ENCODE measurements around the gene SH3PXD2B. TPM values are rescaled to one million over a fixed set of nuclear protein-coding genes. Genes with fewer than 3 reads are reported as not detected.

SH3PXD2B gene
- total RNA-seq, 1 donor from 2014 or later: 12.0 TPM

DNA sequence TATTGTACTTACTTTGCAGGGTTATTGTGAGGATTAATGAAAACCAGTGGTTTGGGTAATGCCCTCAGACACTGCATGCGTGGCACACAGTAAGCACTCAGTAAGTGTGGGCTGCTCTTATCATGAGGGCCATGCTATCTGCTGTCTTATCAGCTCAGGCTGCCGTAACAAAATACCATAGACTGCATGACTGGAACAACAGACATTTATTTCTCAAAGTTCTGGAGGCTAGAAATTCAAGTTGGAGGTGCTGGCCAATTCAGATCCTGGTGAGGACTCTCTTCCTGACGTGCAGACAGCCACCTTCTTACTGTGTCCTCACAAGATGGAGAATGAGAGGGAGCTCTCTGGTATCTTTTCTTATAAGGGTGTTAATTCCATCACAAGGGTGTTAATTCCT lies 23.9 kb upstream of the SH3PXD2B start:
- no peak overlapping the region for H3K27ac ChIP-seq (ENCODE audit: low read depth, low read length)
- no peaks in the 10 kb centered on the region for H3K27me3 ChIP-seq (ENCODE audit: control insufficient read depth in 3 of 3, insufficient read depth in 3 of 3, low read length in 3 of 3)
- H3K36me3 ChIP-seq (ENCODE audit: control insufficient read depth in 3 of 3, insufficient read depth in 3 of 3, low read length in 3 of 3): no peaks in the 10 kb centered on the region
- peaks cover 2 to 7% (median 7%) of the 10 kb centered on the region in 3 donors for H3K4me1 ChIP-seq (ENCODE audit: control insufficient read depth in 3 of 3, insufficient read depth in 3 of 3, low read length in 3 of 3)
- no peaks in the 10 kb centered on the region for H3K9me3 ChIP-seq (ENCODE audit: control insufficient read depth in 3 of 3, low read length in 3 of 3)
- H3K9ac ChIP-seq (ENCODE audit: low read depth in 1 of 3, low read length in 3 of 3): no peak overlapping the region
- no peak overlapping the region for H3K4me3 ChIP-seq (ENCODE audit: low read length in 3 of 3)

DNA sequence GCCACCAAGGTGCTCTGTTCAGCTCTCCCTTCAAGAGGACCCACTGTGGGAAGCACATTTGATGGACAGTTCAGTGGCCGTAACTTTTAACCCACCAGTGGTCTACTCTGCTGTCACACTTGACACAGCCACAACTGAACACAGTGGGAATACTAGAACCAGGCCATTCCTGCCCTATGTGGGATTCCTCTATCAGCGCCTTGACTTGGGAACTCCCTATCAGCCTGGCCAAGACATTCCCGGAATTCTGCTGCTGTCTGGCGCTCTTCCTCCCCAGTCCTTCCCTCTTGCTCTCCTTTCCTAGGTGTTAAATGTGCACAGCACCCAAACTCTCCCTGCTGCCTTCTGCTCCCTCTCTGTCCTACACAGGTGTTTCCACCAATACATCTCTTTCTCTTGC lies 23.1 kb upstream of the SH3PXD2B start:
- Histone ChIP-seq H3K4me1 (ENCODE audit: control insufficient read depth in 3 of 3, insufficient read depth in 3 of 3, low read length in 3 of 3) (peaks cover 2 to 7% (median 7%) of the 10 kb centered on the region in 3 donors), H3K9me3 (ENCODE audit: control insufficient read depth in 3 of 3, low read length in 3 of 3) (no peaks in the 10 kb centered on the region), H3K9ac (ENCODE audit: low read depth in 1 of 3, low read length in 3 of 3) (no peak overlapping the region), H3K27ac (ENCODE audit: low read depth, low read length) (no peak overlapping the region), H3K36me3 (ENCODE audit: control insufficient read depth in 3 of 3, insufficient read depth in 3 of 3, low read length in 3 of 3) (no peaks in the 10 kb centered on the region), H3K27me3 (ENCODE audit: control insufficient read depth in 3 of 3, insufficient read depth in 3 of 3, low read length in 3 of 3) (no peaks in the 10 kb centered on the region), H3K4me3 (ENCODE audit: low read length in 3 of 3) (no peak overlapping the region)

DNA sequence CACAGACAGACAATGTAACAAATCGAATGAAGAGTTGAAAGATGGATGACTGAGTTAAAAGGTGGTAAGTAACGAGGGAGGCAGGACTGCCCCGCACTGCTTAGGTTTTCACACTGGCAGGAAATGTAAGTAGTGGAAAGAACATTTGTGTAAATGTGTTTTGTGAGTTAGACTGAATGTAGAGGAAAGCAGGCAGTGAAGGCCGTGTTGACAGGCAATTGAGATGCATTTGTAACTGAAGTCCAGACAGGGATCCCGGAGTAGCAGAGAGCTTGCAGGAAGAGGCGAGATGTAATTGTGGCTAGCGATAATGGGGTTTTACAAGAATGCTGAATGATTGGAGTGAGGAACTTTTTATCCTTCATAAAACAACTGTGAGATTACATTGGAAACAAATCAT lies 20.0 kb upstream of the SH3PXD2B start:
- Histone ChIP-seq H3K9me3 (ENCODE audit: control insufficient read depth in 3 of 3, low read length in 3 of 3) (no peaks in the 10 kb centered on the region), H3K4me1 (ENCODE audit: control insufficient read depth in 3 of 3, insufficient read depth in 3 of 3, low read length in 3 of 3) (peaks cover 1 to 3% (median 2%) of the 10 kb centered on the region in 3 donors), H3K4me3 (ENCODE audit: low read length in 3 of 3) (no peak overlapping the region), H3K27ac (ENCODE audit: low read depth, low read length) (no peak overlapping the region), H3K36me3 (ENCODE audit: control insufficient read depth in 3 of 3, insufficient read depth in 3 of 3, low read length in 3 of 3) (no peaks in the 10 kb centered on the region), H3K9ac (ENCODE audit: low read depth in 1 of 3, low read length in 3 of 3) (no peak overlapping the region), H3K27me3 (ENCODE audit: control insufficient read depth in 3 of 3, insufficient read depth in 3 of 3, low read length in 3 of 3) (peaks cover 0 to 4% (median 3%) of the 10 kb centered on the region in 3 donors)

DNA sequence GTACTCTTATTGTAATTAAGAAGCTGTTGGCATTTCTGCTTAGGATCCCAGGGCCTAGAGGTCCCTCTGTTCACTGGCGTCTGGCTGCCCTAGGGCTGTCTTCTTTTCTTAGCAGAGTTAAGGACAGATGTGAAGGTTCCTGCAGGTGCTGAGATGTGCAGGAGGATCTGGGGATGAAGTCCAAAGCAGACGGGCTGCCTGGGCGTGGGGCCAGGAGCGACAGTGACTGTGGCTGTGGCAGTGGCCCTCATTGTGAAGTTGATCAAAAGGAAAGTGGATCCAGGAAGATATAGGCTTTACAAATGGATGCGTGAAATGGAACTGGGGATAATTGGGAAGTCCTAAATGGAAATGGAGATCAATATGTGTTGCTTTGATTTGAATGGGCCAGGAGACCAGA lies 19.1 kb upstream of the SH3PXD2B start:
- no peaks in the 10 kb centered on the region for H3K4me1 ChIP-seq (ENCODE audit: control insufficient read depth in 3 of 3, insufficient read depth in 3 of 3, low read length in 3 of 3)
- no peaks in the 10 kb centered on the region for H3K9me3 ChIP-seq (ENCODE audit: control insufficient read depth in 3 of 3, low read length in 3 of 3)
- no peak overlapping the region for H3K9ac ChIP-seq (ENCODE audit: low read depth in 1 of 3, low read length in 3 of 3)
- H3K27ac ChIP-seq (ENCODE audit: low read depth, low read length): no peak overlapping the region
- no peak overlapping the region for H3K4me3 ChIP-seq (ENCODE audit: low read length in 3 of 3)
- no peaks in the 10 kb centered on the region for H3K36me3 ChIP-seq (ENCODE audit: control insufficient read depth in 3 of 3, insufficient read depth in 3 of 3, low read length in 3 of 3)
- peaks cover 0 to 4% (median 3%) of the 10 kb centered on the region in 3 donors for H3K27me3 ChIP-seq (ENCODE audit: control insufficient read depth in 3 of 3, insufficient read depth in 3 of 3, low read length in 3 of 3)

DNA sequence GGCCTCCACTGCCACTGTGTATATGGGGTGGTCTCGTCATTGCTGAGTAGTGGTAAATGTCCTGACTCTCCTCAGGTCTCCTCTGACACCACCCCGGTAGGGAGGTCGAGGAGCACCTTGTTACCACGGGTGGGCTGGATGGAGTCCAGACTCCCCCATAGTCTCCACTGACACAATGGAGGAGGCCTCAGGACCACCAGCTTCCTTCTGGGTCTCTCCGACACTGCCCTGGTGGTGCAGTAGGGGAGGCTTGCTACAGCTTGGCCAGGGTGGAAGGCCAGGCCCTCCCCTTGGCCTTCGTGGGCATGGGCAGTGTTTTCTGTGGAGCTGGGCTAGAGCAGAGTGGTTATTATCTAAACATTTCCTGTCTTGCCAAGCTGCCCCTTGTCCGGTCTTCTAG lies 15.4 kb upstream of the SH3PXD2B start:
- Histone ChIP-seq H3K9me3 (ENCODE audit: control insufficient read depth in 3 of 3, low read length in 3 of 3) (no peaks in the 10 kb centered on the region), H3K36me3 (ENCODE audit: control insufficient read depth in 3 of 3, insufficient read depth in 3 of 3, low read length in 3 of 3) (no peaks in the 10 kb centered on the region)

DNA sequence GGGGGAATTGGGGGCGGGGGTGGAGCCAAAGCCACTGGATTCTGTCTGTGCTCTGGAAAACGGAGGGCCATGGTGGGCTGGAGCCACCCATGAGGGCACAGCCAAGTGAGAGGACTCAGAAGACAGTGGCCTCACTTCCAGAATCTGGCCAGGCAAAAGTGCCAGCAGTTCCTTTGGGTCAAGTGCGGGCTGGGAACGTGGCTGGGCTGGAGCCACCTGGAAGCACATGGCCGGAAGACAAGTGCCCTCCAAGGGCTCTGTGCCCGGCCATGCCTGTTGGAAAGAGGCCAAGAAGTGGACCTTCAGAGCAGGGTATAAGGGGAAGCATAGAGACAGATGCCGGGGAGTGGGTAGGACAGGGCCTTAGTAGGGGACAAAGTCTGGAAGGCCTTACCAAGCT lies 11.7 kb upstream of the SH3PXD2B start:
- H3K36me3 ChIP-seq (ENCODE audit: control insufficient read depth in 3 of 3, insufficient read depth in 3 of 3, low read length in 3 of 3): no peaks in the 10 kb centered on the region
- H3K4me1 ChIP-seq (ENCODE audit: control insufficient read depth in 3 of 3, insufficient read depth in 3 of 3, low read length in 3 of 3): no peaks in the 10 kb centered on the region
- H3K27me3 ChIP-seq (ENCODE audit: control insufficient read depth in 3 of 3, insufficient read depth in 3 of 3, low read length in 3 of 3): peaks cover 0 to 4% (median 3%) of the 10 kb centered on the region in 3 donors
- H3K27ac ChIP-seq (ENCODE audit: low read depth, low read length): no peak overlapping the region
- no peaks in the 10 kb centered on the region for H3K9me3 ChIP-seq (ENCODE audit: control insufficient read depth in 3 of 3, low read length in 3 of 3)
- no peak overlapping the region for H3K4me3 ChIP-seq (ENCODE audit: low read length in 3 of 3)
- no peak overlapping the region for H3K9ac ChIP-seq (ENCODE audit: low read depth in 1 of 3, low read length in 3 of 3)

More for the DNA sequence above, 15.4 kb upstream of the SH3PXD2B start:
- no peak overlapping the region for H3K9ac ChIP-seq (ENCODE audit: low read depth in 1 of 3, low read length in 3 of 3)
- peaks cover 0 to 4% (median 3%) of the 10 kb centered on the region in 3 donors for H3K27me3 ChIP-seq (ENCODE audit: control insufficient read depth in 3 of 3, insufficient read depth in 3 of 3, low read length in 3 of 3)
- no peaks in the 10 kb centered on the region for H3K4me1 ChIP-seq (ENCODE audit: control insufficient read depth in 3 of 3, insufficient read depth in 3 of 3, low read length in 3 of 3)
- no peak overlapping the region for H3K27ac ChIP-seq (ENCODE audit: low read depth, low read length)
- H3K4me3 ChIP-seq (ENCODE audit: low read length in 3 of 3): no peak overlapping the region

DNA sequence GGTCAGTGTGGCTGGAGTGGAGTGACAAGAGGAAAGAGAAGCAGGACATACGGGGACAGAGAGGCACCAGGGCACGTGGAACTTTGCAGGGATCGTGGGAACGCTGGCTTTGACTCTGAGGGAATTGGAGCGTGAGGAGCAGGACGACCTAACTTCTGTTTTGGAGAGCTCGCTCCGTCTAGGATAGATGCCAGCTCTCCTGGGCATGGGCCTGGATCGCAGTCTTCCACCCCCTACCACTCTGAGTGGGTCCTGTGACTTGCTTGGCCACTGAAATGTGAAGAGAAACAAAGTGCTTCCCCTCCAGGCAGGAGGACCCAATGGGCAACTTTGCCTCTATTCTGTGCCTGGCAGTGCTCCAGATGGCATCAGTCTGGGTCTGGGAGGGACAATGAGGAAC lies 8.7 kb upstream of the SH3PXD2B start:
- Histone ChIP-seq H3K27ac (ENCODE audit: low read depth, low read length) (no peak overlapping the region), H3K9me3 (ENCODE audit: control insufficient read depth in 3 of 3, low read length in 3 of 3) (no peaks in the 10 kb centered on the region), H3K27me3 (ENCODE audit: control insufficient read depth in 3 of 3, insufficient read depth in 3 of 3, low read length in 3 of 3) (no peaks in the 10 kb centered on the region), H3K4me1 (ENCODE audit: control insufficient read depth in 3 of 3, insufficient read depth in 3 of 3, low read length in 3 of 3) (peaks cover 0 to 3% (median 0%) of the 10 kb centered on the region in 3 donors), H3K4me3 (ENCODE audit: low read length in 3 of 3) (no peak overlapping the region), H3K9ac (ENCODE audit: low read depth in 1 of 3, low read length in 3 of 3) (no peak overlapping the region), H3K36me3 (ENCODE audit: control insufficient read depth in 3 of 3, insufficient read depth in 3 of 3, low read length in 3 of 3) (no peaks in the 10 kb centered on the region)

DNA sequence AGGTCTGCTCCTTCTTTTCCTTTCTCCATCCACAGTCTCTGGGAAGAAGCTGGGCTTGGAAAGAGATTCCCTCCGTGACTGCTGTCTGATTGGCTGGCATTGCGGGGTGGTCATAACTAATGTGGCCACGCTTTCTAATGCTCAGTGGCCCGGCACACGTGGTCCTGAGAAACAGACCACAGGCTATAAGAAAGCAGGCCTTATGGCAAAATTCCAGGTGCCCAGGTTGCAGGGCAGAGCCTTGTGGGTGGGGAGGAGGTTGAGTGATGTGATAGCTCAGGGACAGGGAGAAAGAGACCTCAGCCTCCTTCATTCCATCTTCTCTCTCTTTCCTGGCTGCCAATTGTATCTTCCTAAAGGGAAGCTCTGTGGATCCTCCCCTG lies 5.4 kb upstream of the SH3PXD2B start:
- no peaks in the 10 kb centered on the region for H3K36me3 ChIP-seq (ENCODE audit: control insufficient read depth in 3 of 3, insufficient read depth in 3 of 3, low read length in 3 of 3)
- H3K9me3 ChIP-seq (ENCODE audit: control insufficient read depth in 3 of 3, low read length in 3 of 3): no peaks in the 10 kb centered on the region
- H3K4me3 ChIP-seq (ENCODE audit: low read length in 3 of 3): no peak overlapping the region
- peaks cover 0 to 8% (median 0%) of the 10 kb centered on the region in 3 donors for H3K27me3 ChIP-seq (ENCODE audit: control insufficient read depth in 3 of 3, insufficient read depth in 3 of 3, low read length in 3 of 3)
- peaks cover 5 to 18% (median 12%) of the 10 kb centered on the region in 3 donors for H3K4me1 ChIP-seq (ENCODE audit: control insufficient read depth in 3 of 3, insufficient read depth in 3 of 3, low read length in 3 of 3)
- H3K27ac ChIP-seq (ENCODE audit: low read depth, low read length): no peak overlapping the region
- no peak overlapping the region for H3K9ac ChIP-seq (ENCODE audit: low read depth in 1 of 3, low read length in 3 of 3)

DNA sequence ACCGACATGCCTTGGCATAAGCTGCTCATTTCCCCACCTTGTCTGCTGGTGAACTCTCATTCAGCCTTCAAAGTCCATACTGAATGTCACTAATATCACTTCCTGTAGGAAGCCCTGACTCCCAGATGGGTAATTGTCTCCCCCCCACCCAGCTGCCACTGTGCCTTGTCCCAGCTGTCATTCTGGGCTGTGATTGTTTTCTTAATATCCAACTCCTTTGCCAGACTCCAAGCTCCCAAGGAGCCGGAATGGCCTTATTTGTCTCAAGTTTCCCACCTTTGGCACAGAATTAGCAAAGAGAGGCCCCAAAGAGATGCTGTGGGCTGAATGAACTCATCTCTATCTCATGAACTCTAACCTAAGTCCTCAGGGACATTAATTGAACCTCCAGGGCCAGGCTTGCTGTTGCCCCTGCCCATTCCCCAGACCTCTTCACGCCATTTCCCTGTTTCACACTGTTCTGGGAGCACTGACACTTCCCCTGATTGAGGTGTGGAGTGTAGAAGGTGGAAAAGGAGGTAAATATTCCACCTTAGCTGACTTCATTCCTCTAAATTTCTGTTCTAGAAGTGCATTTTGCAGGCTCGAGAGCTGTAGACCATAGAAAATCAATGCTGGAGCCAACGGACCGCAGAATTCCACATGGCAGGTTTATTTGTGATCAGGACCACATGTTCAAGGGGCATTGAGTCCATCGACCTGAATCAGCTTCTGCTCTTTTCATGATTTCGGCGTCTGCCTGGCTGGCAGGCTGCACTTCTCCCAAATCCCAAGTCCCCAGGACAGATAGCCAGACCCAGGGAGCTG lies 4.9 kb upstream of the SH3PXD2B start:
- no peak overlapping the region for H3K4me3 ChIP-seq (ENCODE audit: low read length in 3 of 3)
- peaks cover 6 to 20% (median 14%) of the 10 kb centered on the region in 3 donors for H3K4me1 ChIP-seq (ENCODE audit: control insufficient read depth in 3 of 3, insufficient read depth in 3 of 3, low read length in 3 of 3)
- H3K27ac ChIP-seq (ENCODE audit: low read depth, low read length): no peak overlapping the region
- H3K9ac ChIP-seq (ENCODE audit: low read depth in 1 of 3, low read length in 3 of 3): no peak overlapping the region
- H3K36me3 ChIP-seq (ENCODE audit: control insufficient read depth in 3 of 3, insufficient read depth in 3 of 3, low read length in 3 of 3): no peaks in the 10 kb centered on the region
- peaks cover 0 to 8% (median 0%) of the 10 kb centered on the region in 3 donors for H3K27me3 ChIP-seq (ENCODE audit: control insufficient read depth in 3 of 3, insufficient read depth in 3 of 3, low read length in 3 of 3)
- H3K9me3 ChIP-seq (ENCODE audit: control insufficient read depth in 3 of 3, low read length in 3 of 3): no peaks in the 10 kb centered on the region

DNA sequence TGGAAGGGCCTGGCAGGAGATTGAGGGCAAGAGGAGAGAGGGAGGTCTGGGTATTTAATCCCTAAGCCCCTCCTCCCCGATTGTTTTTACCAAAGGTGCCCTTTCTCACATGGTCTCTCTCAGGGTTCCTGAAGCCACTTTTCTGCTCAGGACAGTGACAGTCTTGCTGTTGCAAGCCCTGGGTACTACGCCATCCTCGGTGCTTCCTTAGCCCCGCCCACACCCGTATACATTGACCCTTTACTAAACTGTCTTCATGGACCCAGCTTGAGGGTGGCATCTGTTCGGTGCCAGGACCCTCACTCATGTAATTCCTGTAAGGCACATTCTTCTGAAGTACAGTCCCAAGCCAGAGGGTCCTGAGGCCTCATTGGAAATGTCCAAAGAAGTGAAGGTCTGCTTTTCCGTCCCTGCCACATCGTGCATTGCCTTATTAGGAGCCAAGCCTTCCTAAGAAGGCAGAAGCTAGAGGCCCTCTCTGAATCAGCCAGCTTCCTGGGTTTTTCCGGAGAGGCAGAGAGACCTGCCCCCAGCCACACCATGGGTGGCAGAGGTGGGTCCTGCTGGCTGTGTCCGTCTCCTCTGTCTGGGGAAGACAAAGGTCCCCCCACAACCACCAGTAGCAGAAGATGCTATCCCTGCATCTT lies 1.9 kb upstream of the SH3PXD2B start:
- Histone ChIP-seq H3K27ac (ENCODE audit: low read depth, low read length) (no peak overlapping the region), H3K4me1 (ENCODE audit: control insufficient read depth in 3 of 3, insufficient read depth in 3 of 3, low read length in 3 of 3) (peaks cover 20 to 29% (median 27%) of the 10 kb centered on the region in 3 donors), H3K9me3 (ENCODE audit: control insufficient read depth in 3 of 3, low read length in 3 of 3) (no peaks in the 10 kb centered on the region), H3K4me3 (ENCODE audit: low read length in 3 of 3) (no peak overlapping the region), H3K9ac (ENCODE audit: low read depth in 1 of 3, low read length in 3 of 3) (peak overlapping the region in 1 of 3 donors; percentile 8), H3K27me3 (ENCODE audit: control insufficient read depth in 3 of 3, insufficient read depth in 3 of 3, low read length in 3 of 3) (peaks cover 0 to 8% (median 0%) of the 10 kb centered on the region in 3 donors), H3K36me3 (ENCODE audit: control insufficient read depth in 3 of 3, insufficient read depth in 3 of 3, low read length in 3 of 3) (no peaks in the 10 kb centered on the region)
